Pancreas (tissue), 10 donors: ENCODE data around the gene FSTL4. TPM values are rescaled to one million over a fixed set of nuclear protein-coding genes. Genes with fewer than 3 reads are reported as not detected.

ENCODE experiments used
- ATAC-seq, 4 donors: fragments of 200-7000 bp; cut with Tn5 transposase; one replicate each; pipeline versions ENCODE4 v1.8.0 to v1.9.1; 2020; ENCODE audit warnings: mild to moderate bottlenecking in 4 of 4, moderate library complexity in 4 of 4
- DNase-seq, 6 donors: peaks; one replicate each; pipeline ENCODE4 v3.0.0-alpha.2; 2020
- FAIRE-seq: peaks from 2 replicates; lab custom pipeline; 2012; peaks lifted over from hg19 to GRCh38; lab: Jason Lieb, UNC
- H3K27ac ChIP-seq, 4 donors: fragments of 200-600 bp; sonication (generic); 1 replicate in 3 of 4; 2 replicates in 1 of 4; pipeline versions ENCODE4 v1.5.0 to v1.8.0; 2020
- H3K27me3 ChIP-seq, 4 donors: fragments of 200-600 bp; one replicate each; pipeline ENCODE4 v1.8.0; 2021
- H3K36me3 ChIP-seq, 3 donors: fragments of 200-600 bp; sonication (generic) in 1 of 3; one replicate each; pipeline versions ENCODE4 v1.5.0 to v1.8.0; 2020 to 2021
- H3K4me1 ChIP-seq, 3 donors: fragments of 200-600 bp; one replicate each; pipeline ENCODE4 v1.8.0; 2021
- H3K4me3 ChIP-seq, 4 donors: fragments of 200-600 bp; sonication (generic) in 2 of 4; one replicate each; pipeline versions ENCODE4 v1.5.0 to v1.8.0; 2020 to 2021
- H3K9me3 ChIP-seq, 4 donors: fragments of 200-600 bp; one replicate each; pipeline ENCODE4 v1.8.0; 2021
- CTCF ChIP-seq, 4 donors: fragments of 200-600 bp; sonication (generic) in 3 of 4; IDR thresholded peaks; one replicate each; pipeline versions ENCODE4 v1.5.0 to v1.8.0; 2021; ENCODE audit warnings: antibody characterized with exemption in 4 of 4
- WGBS, 2 donors: extraction: QIAGEN DNeasy Blood & Tissue Kit; methylation state at CpG; one replicate each; pipeline ENCODE4 v1.1.7; 2013; 5-methylcytosine and 5-hydroxymethylcytosine counted together
- intact Hi-C, 3 donors: fragments of 100-400 bp; cut with DNase I; formaldehyde crosslinking; loops; one replicate each; pipeline versions ENCODE4 v1.11.1 to v1.14.2; 2022
- polyA plus RNA-seq, 2 donors: library from polyadenylated mRNA; stranded (reverse); fragments of 200-250 nt; gene quantifications; one replicate each; pipeline ENCODE4 v1.2.3, GENCODE V29; 2013
- total RNA-seq, 6 donors: library from RNA; stranded (reverse); fragmentation: NEBNext Ultra II Directional in 4 of 6; extraction: Animal tissue kit (Norgen Biotek cat#: 25700) in 4 of 6; gene quantifications; one replicate each; pipeline versions ENCODE4 v1.2.1 to v1.2.4, GENCODE V29; 2021 to 2023
- donor health status: healthy with polysubstance abuse.
- donor health status: DM: no; HTN: no; CAD: no; lungs with moderate emphysema.
- donor health status: DM: no; HTN: no; CAD: no.
- donor health status: control.
- donor health status: control.
- donor health status: Bipolar disorder and iron deficiency.
- donor health status: DM: yes; HTN: yes; CAD: no.
- donor health status: DM: no; HTN: no; CAD: no.
- donor health status: DM: no; HTN: no; CAD: no.
- donor health status: DM: yes; HTN: yes; CAD: no.

The FSTL4 gene
- total and polyA plus RNA-seq, 8 donors, result 0.68 to 2.4 (median 1.4) TPM

GRCh38 chr5:133299728-133300127 is 312.6 kb downstream of the FSTL4 start:
- Histone ChIP-seq H3K4me3 (no peak overlapping the region), H3K27ac (no peak overlapping the region), H3K9me3 (no peaks in the 10 kb centered on the region), H3K4me1 (no peaks in the 10 kb centered on the region), H3K36me3 (no peaks in the 10 kb centered on the region), H3K27me3 (no peaks in the 10 kb centered on the region)
- FAIRE-seq (no peak), DNase-seq (no peak), ATAC-seq (no peak)
- intact Hi-C loops, result no loop called here
- 81 to 91% methylated on average over 3 of the region's 3 CpGs for WGBS, 2 donors
- TF ChIP-seq CTCF (IDR thresholded peaks at IDR 0.05), result no peak

GRCh38 chr5:133299021-133299420 is 313.3 kb downstream of the FSTL4 start:
- ATAC-seq (no peak), DNase-seq (no peak), FAIRE-seq (no peak)
- H3K27me3 ChIP-seq, result no peaks in the 10 kb centered on the region
- intact Hi-C loops, result no loop called here
- H3K4me3 ChIP-seq, result no peak overlapping the region
- 52 to 55% methylated on average over 1 of the region's 1 CpG for whole genome bisulfite sequencing, 2 donors
- TF ChIP-seq CTCF (IDR thresholded peaks at IDR 0.05), result no peak
- no peaks in the 10 kb centered on the region for H3K4me1 ChIP-seq
- H3K36me3 ChIP-seq, result no peaks in the 10 kb centered on the region
- no peaks in the 10 kb centered on the region for H3K9me3 ChIP-seq
- no peak overlapping the region for H3K27ac ChIP-seq

- DNase-seq, result no peak
- H3K4me3 ChIP-seq, result no peak overlapping the region
- intact Hi-C loops, result no loop called here
- no peaks in the 10 kb centered on the region for H3K4me1 ChIP-seq
- TF ChIP-seq CTCF (IDR thresholded peaks at IDR 0.05), result no peak
- no peak overlapping the region for H3K27ac ChIP-seq
- no peak for ATAC-seq
- H3K9me3 ChIP-seq, result no peaks in the 10 kb centered on the region
- 78 to 87% methylated on average over 4 of the region's 4 CpGs for WGBS, 2 donors
- H3K36me3 ChIP-seq, result no peaks in the 10 kb centered on the region
- H3K27me3 ChIP-seq, result no peaks in the 10 kb centered on the region
- no peak for FAIRE-seq
These were observed 313.9 kb downstream of the FSTL4 start for GRCh38 chr5:133298447-133298846.

- FAIRE-seq, result no peak
- Histone ChIP-seq H3K9me3 (no peaks in the 10 kb centered on the region), H3K36me3 (no peaks in the 10 kb centered on the region), H3K27me3 (no peaks in the 10 kb centered on the region), H3K27ac (no peak overlapping the region), H3K4me1 (no peaks in the 10 kb centered on the region), H3K4me3 (no peak overlapping the region)
- WGBS, 2 donors, result 85 to 86% methylated on average over 5 of the region's 5 CpGs
- ATAC-seq, result no peak
- intact Hi-C loops, result no loop called here
- TF ChIP-seq CTCF (IDR thresholded peaks at IDR 0.05), result no peak
- no peak for DNase-seq
These were observed 315.0 kb downstream of the FSTL4 start for GRCh38 chr5:133297293-133297692.

- no peak for ATAC-seq
- TF ChIP-seq CTCF (IDR thresholded peaks at IDR 0.05), result no peak
- Histone ChIP-seq H3K27ac (no peak overlapping the region), H3K4me3 (no peak overlapping the region), H3K4me1 (no peaks in the 10 kb centered on the region), H3K9me3 (no peaks in the 10 kb centered on the region), H3K27me3 (no peaks in the 10 kb centered on the region), H3K36me3 (no peaks in the 10 kb centered on the region)
- intact Hi-C loops, result no loop called here
- DNase-seq, result no peak
- 76 to 82% methylated on average over 5 of the region's 5 CpGs for WGBS, 2 donors
- no peak for FAIRE-seq
These were observed 315.7 kb downstream of the FSTL4 start for GRCh38 chr5:133296624-133297023.
